Skeletal muscle satellite cell (primary cell): ENCODE data around the gene FAM13B.
"Not testable (repeated sequence)": the region's sequence is repeated elsewhere in the genome, so short reads cannot be mapped to it uniquely, and the experiment has no call there.

Experiments used
- H3K27me3 ChIP-seq: 2 replicates; pipeline ENCODE4 v1.7.0; 2013; ENCODE audit warnings: low read length; ENCODE audit not compliant: control insufficient read depth, insufficient read depth
- H3K36me3 ChIP-seq: 2 replicates; pipeline ENCODE4 v1.7.0; 2013; ENCODE audit warnings: mild to moderate bottlenecking, control low read depth, low read length; ENCODE audit not compliant: insufficient read depth
- H3K4me1 ChIP-seq: 2 replicates; pipeline ENCODE4 v1.7.0; 2013; ENCODE audit warnings: low read length; ENCODE audit not compliant: control insufficient read depth, insufficient read depth
- H3K4me2 ChIP-seq: 2 replicates; pipeline ENCODE4 v1.7.0; 2013; ENCODE audit warnings: mild to moderate bottlenecking, low read length
- H3K4me3 ChIP-seq: 2 replicates; pipeline ENCODE4 v1.7.0; 2013; ENCODE audit warnings: low read length
- H3K9ac ChIP-seq: 2 replicates; pipeline ENCODE4 v1.7.0; 2013; ENCODE audit warnings: mild to moderate bottlenecking, low read depth, low read length, moderate library complexity
- H3K9me3 ChIP-seq: replicated peaks from 2 replicates; pipeline ENCODE4 v1.7.0; 2013; ENCODE audit warnings: mild to moderate bottlenecking, control low read depth, low read length

FAM13B gene

GRCh38 chr5:138011991-138012390, 20.9 kb downstream of the FAM13B start:
- Histone ChIP-seq H3K4me3 (no peak overlapping the region), H3K9ac (no peak overlapping the region), H3K4me1 (peaks cover 15% of the 10 kb centered on the region), H3K4me2 (no peak overlapping the region), H3K27me3 (no peaks in the 10 kb centered on the region), H3K36me3 (peaks cover 51% of the 10 kb centered on the region), H3K9me3 (no peaks in the 10 kb centered on the region)

- Histone ChIP-seq H3K9ac (no peak overlapping the region), H3K27me3 (no peaks in the 10 kb centered on the region), H3K36me3 (peaks cover 17% of the 10 kb centered on the region), H3K4me1 (peaks cover 20% of the 10 kb centered on the region), H3K9me3 (no peaks in the 10 kb centered on the region), H3K4me2 (peak overlapping the region; percentile 2), H3K4me3 (no peak overlapping the region)
Observed at GRCh38 chr5:138000102-138000723, 32.7 kb downstream of the FAM13B start.

- H3K4me3 ChIP-seq = no peak overlapping the region
- H3K27me3 ChIP-seq = no peaks in the 10 kb centered on the region
- H3K9me3 ChIP-seq = no peaks in the 10 kb centered on the region
- H3K4me2 ChIP-seq = no peak overlapping the region
- H3K4me1 ChIP-seq = peaks cover 28% of the 10 kb centered on the region
- peaks cover 10% of the 10 kb centered on the region for H3K36me3 ChIP-seq
- no peak overlapping the region for H3K9ac ChIP-seq
Observed at GRCh38 chr5:137997726-137998213, 35.1 kb downstream of the FAM13B start.

- Histone ChIP-seq H3K4me3 (no peak overlapping the region), H3K4me1 (peaks cover 28% of the 10 kb centered on the region), H3K27me3 (no peaks in the 10 kb centered on the region), H3K9me3 (no peaks in the 10 kb centered on the region), H3K9ac (no peak overlapping the region), H3K4me2 (peak overlapping the region; percentile 51), H3K36me3 (peaks cover 14% of the 10 kb centered on the region)
Observed at GRCh38 chr5:137995749-137996128, 37.1 kb downstream of the FAM13B start.

- Histone ChIP-seq H3K27me3 (no peaks in the 10 kb centered on the region), H3K9me3 (no peaks in the 10 kb centered on the region), H3K4me3 (no peak overlapping the region), H3K9ac (no peak overlapping the region), H3K4me1 (peaks cover 28% of the 10 kb centered on the region), H3K36me3 (peaks cover 14% of the 10 kb centered on the region), H3K4me2 (peak overlapping the region; percentile 51)
Observed at GRCh38 chr5:137995077-137995748, 37.7 kb downstream of the FAM13B start.

- no peaks in the 10 kb centered on the region for H3K27me3 ChIP-seq
Observed at GRCh38 chr5:137994556-137994955, 38.3 kb downstream of the FAM13B start.

GRCh38 chr5:137989419-137989818, 43.5 kb downstream of the FAM13B start:
- Histone ChIP-seq H3K4me2 (no peak overlapping the region), H3K4me1 (no peaks in the 10 kb centered on the region), H3K9ac (no peak overlapping the region), H3K9me3 (no peaks in the 10 kb centered on the region), H3K4me3 (no peak overlapping the region), H3K27me3 (no peaks in the 10 kb centered on the region), H3K36me3 (peaks cover 13% of the 10 kb centered on the region)

More at GRCh38 chr5:137994556-137994955, 38.3 kb downstream of the FAM13B start:
- H3K9ac ChIP-seq = no peak overlapping the region
- no peak overlapping the region for H3K4me2 ChIP-seq
- peaks cover 14% of the 10 kb centered on the region for H3K36me3 ChIP-seq
- H3K4me1 ChIP-seq = peaks cover 21% of the 10 kb centered on the region
- H3K9me3 ChIP-seq = no peaks in the 10 kb centered on the region
- H3K4me3 ChIP-seq = no peak overlapping the region

- no peak overlapping the region for H3K4me2 ChIP-seq
Observed at GRCh38 chr5:137975208-137975607, 57.7 kb downstream of the FAM13B start.

GRCh38 chr5:137970384-137970783, 62.5 kb downstream of the FAM13B start:
- not testable (repeated sequence) for H3K9ac ChIP-seq, H3K4me3 ChIP-seq, H3K9me3 ChIP-seq, H3K4me2 ChIP-seq, H3K36me3 ChIP-seq, H3K27me3 ChIP-seq, H3K4me1 ChIP-seq

More at GRCh38 chr5:137975208-137975607, 57.7 kb downstream of the FAM13B start:
- Histone ChIP-seq H3K36me3 (peaks cover 11% of the 10 kb centered on the region), H3K27me3 (no peaks in the 10 kb centered on the region), H3K4me1 (no peaks in the 10 kb centered on the region), H3K9ac (no peak overlapping the region), H3K9me3 (no peaks in the 10 kb centered on the region), H3K4me3 (no peak overlapping the region)

- no peaks in the 10 kb centered on the region for H3K27me3 ChIP-seq
- H3K9me3 ChIP-seq = no peaks in the 10 kb centered on the region
- H3K9ac ChIP-seq = no peak overlapping the region
- H3K4me3 ChIP-seq = no peak overlapping the region
- H3K4me2 ChIP-seq = no peak overlapping the region
- peaks cover 15% of the 10 kb centered on the region for H3K36me3 ChIP-seq
- no peaks in the 10 kb centered on the region for H3K4me1 ChIP-seq
Observed at GRCh38 chr5:137960819-137961218, 72.1 kb downstream of the FAM13B start.

- Histone ChIP-seq H3K9ac (no peak overlapping the region), H3K9me3 (no peaks in the 10 kb centered on the region), H3K36me3 (peaks cover 17% of the 10 kb centered on the region), H3K4me3 (no peak overlapping the region), H3K4me1 (no peaks in the 10 kb centered on the region), H3K27me3 (no peaks in the 10 kb centered on the region), H3K4me2 (no peak overlapping the region)
Observed at GRCh38 chr5:137960141-137960540, 72.7 kb downstream of the FAM13B start.

- Histone ChIP-seq H3K4me2 (no peak overlapping the region), H3K9me3 (no peaks in the 10 kb centered on the region), H3K36me3 (peaks cover 19% of the 10 kb centered on the region), H3K4me1 (peaks cover 3% of the 10 kb centered on the region), H3K9ac (no peak overlapping the region), H3K4me3 (no peak overlapping the region), H3K27me3 (no peaks in the 10 kb centered on the region)
Observed at GRCh38 chr5:137959488-137959887, 73.4 kb downstream of the FAM13B start.
